Measurements from ENCODE around the gene KAT2B.
"Not testable (repeated sequence)": the region's sequence is repeated elsewhere in the genome, so short reads cannot be mapped to it uniquely, and the experiment has no call there.

KAT2B gene

DNA sequence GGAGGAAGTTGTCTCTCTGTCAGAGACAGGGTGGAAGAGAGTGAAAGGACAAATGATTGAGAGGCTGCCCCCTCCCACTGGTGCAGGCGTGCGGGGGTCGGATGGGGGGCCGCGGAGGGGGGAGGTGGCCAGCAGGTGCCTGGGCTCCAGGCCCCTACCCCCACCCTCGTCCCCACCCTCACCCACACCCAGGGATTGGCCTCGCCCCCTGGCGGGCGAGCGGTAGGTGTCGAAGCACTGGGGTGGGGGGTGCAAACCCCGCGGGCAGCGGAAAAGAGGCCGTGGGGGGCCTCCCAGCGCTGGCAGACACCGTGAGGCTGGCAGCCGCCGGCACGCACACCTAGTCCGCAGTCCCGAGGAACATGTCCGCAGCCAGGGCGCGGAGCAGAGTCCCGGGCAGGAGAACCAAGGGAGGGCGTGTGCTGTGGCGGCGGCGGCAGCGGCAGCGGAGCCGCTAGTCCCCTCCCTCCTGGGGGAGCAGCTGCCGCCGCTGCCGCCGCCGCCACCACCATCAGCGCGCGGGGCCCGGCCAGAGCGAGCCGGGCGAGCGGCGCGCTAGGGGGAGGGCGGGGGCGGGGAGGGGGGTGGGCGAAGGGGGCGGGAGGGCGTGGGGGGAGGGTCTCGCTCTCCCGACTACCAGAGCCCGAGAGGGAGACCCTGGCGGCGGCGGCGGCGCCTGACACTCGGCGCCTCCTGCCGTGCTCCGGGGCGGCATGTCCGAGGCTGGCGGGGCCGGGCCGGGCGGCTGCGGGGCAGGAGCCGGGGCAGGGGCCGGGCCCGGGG lies at the start of gene KAT2B:
TSS of gene KAT2B (plus strand) at position 682 of the 783 bp plus-strand sequence. CDS start at position 714, 32 bp downstream.
- no peak for DNase-seq

DNA sequence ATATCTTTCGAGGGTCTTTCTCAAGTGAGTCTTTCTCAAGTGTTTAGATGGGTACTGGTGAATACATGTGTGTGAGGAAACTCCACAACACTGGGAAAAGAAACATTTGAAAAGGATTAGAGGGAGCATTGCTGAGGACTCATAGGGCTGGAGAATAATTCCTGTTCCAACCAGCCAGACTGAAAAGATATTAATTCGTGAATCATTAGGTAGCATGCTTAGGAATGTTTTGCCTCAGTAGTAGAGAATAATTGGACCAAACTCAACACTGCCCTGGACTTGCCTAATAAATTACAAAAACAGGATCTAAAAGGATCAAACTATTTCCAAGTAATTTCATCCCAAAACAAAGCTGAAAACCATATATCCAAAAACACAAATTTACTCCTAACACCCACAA lies 45.5 kb upstream of the KAT2B start:
- no peak for DNase-seq

DNA sequence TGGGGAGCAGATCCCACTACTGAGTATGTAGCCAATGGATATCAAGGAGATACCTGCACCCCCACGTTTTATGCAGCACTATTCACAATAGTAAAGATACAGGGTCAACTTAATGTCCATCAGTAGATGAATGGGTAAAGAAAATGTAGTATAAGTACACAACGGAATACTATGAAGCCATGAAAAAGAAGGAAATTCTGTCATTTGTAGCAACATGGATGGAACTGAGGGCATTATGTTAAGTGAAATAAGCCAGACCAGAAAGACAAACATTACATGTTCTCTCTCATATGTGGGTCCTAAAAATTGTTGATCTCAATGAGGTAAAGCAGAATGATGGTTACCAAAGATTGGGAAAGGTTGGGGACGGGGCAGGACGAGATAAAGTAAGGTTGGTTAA lies 42.7 kb upstream of the KAT2B start:
- DNase-seq, result no peak

DNA sequence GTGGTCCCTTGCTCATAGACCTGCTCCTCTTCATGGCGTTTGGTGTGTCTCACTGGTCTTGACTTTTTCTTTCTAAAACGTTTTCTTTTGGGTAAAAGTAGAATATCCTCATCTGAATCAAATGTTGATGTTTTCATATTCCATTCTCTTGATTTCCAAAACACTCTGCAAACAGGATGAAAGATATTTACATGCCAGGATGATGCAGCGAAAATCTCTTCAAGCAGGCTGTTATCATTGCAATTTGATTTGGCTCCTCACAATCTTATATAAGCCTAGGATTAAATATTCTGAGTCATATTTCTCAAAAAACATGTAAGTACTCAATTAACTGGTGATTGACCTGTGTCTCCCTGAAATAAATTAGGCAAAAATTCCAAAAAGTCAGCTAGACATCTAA lies 38.3 kb upstream of the KAT2B start:
- no peak for DNase-seq

DNA sequence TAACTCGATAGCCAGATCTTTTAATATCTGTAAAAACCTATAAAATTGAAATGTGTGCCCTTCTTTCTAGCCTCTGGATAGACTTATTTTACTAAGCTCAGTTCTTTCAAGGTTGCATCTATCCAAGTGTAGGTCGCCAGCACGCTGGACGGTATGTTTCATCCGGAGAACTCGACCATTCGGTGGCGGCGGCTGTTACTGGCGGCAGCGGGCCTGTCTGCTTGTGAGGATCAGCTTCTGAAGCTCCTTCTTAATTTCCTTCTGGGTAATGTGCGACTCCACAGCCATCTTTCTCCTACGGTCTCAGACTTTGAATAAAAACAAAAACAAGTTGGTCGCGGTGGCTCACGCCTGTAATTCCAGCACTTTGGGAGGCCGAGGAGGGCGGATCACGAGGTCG lies 32.3 kb upstream of the KAT2B start:
- DNase-seq, result no peak

DNA sequence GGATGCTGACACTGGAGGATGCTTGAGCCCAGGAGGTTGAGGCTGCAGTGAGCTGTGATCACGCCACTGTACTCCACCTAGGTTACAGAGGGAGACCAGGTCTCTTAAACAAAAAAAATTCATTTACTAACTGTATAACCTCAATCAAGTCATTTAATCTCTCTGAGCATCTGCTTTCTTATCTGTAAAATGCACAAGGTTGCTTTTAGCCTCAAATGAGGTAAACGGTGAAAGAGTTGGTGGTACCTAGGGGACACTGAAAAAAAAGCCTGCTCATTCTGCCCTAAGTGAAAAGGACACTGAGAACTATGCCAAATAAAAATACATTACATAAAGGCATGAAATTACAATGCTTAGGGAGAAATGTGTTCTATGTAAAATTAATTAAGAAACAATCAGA lies 31.6 kb upstream of the KAT2B start:
- DNase-seq, result no peak

DNA sequence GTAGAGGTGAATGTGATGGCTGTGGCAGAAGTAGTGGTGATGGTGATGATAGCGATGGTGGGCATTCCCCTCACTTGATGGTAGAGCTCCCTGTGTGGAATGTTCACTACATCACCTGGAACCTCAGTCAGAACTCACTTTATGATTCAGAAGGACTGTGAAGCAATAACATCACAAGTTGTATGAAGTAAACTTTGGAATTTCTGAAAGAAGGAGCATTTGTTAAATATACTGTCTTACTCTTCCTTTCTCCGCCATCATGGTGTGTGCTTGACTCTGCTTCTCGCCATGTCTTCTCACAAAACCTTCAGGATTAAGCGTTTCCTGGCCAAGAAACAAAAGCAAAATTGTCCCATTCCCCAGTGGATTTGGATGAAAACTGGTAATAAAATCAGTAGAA lies 28.1 kb upstream of the KAT2B start, which contains the start of gene PP2D1:
TSS of gene PP2D1 (minus strand) at position 101 of the 400 bp plus-strand sequence. CDS start 192 bp downstream, outside the sequence.
- DNase-seq, result no peak

DNA sequence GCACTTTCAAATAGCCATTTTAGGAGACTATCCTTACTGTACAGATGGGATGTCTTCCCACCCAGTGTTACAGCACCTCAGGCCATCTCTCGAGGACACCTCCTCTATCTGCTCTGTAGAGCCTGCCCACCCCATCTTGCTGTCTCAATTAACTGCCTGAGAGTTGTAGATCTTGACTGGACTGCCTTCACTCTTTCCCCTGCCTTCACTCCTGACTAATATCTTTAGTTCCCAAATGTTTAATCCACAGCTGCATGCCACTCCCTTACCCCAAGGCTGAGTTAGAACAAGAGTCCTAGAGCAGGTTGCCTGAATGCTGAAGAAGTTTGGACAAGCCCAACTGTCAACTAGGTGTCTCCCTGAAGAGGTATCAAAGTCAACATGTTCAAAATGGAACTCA lies 26.9 kb upstream of the KAT2B start:
- no peak for DNase-seq

DNA sequence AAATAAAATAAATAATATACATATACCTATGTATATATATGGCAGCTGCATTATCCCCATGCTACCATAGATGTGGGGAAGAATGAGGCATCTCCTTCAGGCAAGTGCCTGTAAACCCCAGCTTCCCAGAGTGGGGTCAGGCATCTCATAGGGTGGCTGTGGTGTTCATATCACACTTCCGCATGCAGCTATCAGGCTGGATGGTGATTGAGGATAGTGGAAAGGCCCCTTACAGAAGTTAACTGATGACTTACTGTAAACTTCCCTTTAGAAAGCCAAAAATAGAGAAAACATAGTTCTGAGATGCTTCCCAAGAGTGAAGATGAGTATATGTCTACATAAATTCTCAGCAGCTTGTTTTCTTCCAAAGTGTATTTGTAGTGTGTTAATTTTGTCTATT lies 24.7 kb upstream of the KAT2B start:
- DNase-seq, result no peak

DNA sequence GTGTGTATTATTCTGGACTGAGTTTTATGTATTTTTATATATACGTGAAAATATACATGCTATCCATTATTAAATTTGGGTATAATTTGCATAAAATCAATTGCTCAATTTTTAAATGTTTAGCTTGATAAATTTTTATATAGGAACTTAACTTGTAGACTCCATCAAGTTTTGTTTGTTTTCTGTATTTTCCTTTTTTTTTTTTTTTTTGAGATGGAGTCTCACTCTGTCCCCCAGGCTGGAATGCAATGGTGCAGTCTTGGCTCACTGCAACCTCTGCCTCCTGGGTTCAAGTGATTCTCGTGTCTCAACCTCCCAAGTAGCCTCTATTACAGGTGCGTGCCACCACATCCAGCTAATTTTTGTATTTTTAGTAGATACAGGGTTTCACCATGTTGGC lies 24.2 kb upstream of the KAT2B start:
- DNase-seq, result not testable (repeated sequence)

DNA sequence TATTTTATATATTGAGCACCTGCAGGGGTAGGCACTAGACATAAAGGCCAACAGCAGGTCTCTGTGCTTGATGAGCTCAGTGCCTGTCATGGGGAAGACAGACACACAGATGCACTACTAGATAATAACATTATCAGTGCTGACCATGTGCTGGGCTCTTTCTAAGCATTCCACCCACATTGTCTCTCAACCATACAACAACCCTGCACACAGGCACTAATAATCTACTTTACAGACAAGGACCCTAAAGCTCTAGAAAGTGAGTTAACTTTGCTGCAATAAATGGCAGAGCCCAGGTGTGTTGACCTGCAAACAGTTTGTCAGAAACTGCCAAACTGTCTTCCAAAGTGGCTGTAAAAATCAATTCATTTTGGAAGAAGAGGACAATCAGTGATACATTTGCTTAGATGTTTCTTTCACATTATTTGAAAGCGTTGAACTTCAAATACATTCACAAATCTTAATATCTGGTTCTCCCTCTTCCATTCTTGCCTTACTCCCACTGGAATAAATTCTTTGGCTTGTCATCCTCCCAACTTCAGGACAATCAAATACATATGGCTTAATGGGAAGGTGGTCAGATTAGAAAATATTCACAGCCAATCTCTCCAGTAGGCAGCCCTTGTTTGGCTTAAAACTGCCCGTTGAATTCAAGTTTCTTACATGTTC lies 17.2 kb upstream of the KAT2B start:
- DNase-seq, result no peak

DNA sequence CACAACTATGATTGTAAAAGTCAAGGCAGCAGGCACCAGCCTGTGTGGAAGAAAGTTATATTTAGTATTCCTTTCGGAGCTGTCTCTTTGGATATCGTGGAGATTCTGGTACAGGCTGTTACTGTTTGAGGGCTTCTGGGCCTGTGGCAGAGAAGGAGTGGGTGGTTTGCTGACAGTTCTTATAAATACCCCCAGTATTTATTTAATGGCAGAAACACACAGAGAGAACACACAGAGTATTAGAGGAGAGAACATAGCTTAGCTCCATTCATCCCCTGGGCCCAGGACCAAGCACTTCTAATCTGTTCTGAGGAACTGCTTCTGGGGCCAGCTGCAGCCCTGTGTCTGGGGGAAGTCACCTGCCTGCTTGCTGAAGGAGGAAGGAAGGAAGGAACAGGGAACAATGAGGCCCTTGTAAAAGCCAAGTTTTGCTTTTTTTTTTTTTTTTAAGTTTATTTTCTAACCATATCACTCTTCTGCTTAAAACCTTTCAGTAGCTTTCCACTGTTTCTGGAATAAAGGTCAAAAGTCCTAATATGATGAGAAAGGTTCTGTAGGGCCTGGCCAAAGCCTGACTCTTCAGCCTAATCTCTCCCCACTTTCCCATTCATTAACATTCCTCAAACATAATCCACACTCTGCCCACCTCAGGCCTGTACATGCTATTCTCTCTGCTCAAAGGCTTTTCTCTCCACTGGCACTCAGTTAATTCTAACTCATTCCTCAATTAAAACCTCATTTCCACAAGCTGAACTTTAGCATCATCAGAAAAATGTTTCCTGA lies 16.4 kb upstream of the KAT2B start:
- DNase-seq, result no peak

DNA sequence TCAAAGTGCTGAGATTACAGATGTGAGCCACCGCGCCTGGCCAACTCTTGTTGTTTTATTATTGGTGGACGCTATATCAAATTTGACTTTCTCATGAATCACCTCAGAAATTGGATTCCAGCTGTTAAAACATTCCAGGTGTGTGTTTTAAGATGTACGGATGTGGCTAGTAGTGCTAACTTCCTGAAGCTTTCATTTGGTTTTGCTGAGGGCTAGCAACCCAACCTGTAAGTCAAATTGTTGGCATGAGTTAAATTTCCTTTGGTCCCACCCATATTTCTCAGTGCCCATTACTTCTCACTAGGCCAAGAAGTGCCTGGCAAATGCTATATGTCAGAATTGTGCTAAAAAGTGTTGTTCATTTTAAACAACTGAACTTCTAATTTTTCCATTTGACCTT lies 13.1 kb upstream of the KAT2B start:
- no peak for DNase-seq

DNA sequence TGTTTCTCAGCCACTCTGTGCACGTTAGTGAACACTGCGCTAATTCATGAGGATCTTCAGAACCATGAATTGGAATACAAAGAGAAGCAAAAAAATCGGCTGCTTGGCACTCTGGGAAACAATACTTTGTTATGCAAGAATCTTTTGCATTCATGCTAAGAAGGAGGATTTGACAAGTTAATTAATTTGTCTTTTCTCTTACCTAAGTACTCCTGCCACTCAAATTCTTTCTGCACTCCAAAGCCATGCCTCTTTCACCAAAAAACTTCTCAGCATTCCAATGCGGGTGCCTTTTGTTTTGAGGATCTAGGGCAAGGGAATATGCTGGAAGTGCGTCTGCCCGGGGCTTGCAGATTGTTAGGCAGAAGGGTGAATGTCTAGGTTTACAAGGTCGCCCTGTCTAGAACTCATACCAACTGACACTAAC lies 11.3 kb upstream of the KAT2B start:
- no peak for DNase-seq

DNA sequence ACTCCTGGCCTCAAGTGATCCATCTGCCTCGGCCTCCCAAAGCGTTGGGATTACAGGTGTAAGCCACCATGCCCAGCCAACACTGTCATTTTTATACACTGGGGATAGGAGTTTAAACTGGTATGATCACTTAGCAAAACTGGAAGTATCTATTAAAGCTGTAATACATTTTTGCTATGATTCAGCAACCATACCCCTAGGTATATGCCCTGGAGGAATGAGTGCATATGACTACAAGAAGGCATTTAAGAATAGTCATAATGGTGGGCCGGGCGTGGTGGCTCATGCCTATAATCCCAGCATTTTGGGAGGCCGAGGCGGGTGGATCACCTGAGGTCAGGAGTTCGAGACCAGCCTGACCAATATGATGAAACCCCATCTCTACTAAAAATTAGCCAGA lies 8.3 kb upstream of the KAT2B start:
- DNase-seq, result not testable (repeated sequence)

DNA sequence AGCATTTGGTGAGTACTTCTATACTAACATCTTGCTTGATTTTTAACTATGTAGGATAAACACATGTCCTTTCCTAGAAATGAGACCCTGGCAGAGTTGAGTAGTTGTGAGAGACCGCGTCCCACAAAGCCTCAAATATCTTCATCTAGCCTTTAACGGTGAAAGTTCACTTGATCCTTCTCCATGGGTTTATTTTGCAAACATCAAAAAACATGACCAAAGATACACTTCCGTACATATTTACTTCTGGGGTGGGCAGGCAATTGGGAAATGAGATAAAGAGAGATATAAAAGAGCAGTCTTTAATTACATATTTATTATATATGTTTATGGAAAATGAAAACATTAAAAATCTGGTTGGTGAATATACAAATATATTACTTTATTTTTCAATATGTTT lies 5.2 kb upstream of the KAT2B start:
- no peak for DNase-seq

DNA sequence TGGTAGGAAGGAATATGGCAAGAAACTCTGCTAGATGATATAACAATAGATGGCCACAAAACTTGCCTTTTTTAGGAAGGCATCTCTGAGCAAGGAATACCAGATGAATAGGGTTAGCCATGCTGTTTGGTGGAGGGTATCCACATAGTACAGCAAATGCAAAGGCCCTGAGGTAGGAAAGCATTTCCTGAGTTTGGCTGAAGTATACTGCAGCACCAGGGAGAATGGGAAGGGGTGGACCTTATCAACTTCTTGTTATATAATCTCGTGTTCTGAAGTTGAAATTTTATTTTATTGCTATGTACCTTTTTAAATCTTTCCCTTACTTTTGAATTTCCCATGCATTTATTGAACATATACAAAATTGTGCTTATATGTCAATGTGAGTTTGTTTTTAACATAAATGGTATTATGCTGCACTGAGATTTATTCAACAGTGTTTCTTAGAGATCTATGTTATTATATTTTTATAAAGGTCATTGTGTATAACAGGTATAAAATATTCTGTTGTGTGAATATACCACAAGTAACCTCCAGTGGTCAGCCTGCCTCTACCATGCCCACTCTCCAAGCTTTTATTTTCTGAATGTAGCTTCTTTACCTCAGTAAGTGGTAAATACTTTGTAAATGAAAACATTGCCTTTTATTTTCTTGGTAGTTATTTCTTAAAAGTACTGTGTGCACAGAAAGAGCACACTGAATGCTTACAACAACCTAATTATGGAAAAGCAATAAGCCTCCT lies 2.8 kb upstream of the KAT2B start:
- no peak for DNase-seq

DNA sequence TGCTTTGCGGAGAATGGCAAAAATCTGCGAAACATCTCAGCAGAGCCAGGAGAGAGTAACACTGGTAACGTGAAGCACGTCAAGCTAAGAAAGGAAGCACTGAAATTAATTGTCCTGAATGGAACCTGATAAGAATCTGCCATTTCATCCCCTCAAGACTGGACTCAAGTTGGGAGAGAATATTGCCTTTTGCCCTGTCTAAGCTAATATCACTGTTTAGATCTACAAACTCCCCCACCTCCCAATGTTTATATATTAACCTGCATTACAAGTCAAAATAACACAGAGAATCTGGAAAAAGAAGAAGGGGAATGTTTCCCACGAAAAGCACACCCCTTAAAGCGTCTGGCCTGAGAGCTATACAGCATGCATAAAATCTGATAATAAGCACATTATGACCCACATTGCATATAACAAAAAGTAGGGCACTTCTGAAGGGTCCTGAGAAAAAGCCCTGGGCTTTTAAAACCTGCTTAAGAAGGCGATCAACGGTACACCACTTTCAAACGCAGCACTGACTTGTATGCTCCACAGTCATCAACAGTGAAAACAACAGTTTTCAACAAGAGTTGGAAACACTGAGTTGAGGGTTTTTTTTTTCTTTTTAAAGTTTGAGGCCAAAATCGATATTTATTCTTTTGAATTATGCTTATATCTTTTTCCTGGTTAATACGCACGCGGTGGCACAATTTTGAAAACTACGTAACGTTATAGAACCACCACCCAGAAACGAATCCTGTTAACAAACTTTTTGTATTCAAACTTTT lies 1.4 kb upstream of the KAT2B start:
- DNase-seq, result no peak

DNA sequence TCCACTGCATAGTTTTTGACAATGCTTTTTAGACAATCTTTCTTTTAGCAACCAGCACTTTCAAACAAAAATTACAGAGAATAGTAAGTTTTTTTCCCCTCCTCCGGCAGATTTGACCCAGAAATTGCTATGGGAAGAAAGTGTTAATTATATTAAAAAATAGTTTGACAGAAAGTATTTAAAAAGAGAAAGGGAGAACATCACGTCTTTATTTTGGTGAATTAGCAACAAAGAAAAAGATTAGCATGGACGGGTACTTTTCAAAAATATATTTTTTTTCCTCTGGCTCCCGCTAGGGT lies 831 bp upstream of the KAT2B start:
- DNase-seq, result no peak

DNA sequence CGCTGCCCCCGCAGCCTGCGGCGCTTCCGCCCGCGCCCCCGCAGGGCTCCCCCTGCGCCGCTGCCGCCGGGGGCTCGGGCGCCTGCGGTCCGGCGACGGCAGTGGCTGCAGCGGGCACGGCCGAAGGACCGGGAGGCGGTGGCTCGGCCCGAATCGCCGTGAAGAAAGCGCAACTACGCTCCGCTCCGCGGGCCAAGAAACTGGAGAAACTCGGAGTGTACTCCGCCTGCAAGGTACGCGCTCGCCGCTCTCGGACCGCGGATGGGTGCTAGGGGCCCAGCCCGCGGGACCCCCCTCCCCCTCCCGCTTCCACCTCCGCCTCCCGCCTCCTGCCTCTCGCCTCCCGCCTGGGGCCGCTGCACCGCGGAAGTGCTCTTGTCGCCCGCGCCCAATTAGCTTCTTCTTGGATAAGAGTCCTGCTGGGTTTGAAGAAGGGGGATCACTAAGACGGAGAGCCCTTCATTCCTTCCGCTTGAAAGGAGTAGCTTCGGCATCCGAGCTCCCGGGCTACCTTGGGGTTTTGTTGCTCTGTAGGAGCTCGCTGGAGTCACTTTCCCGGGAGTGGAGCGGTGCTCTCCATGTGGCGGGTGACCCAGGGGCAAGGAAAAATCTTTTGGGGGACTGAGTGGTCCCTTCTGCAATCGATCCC lies 426 bp downstream of the KAT2B start:
- DNase-seq, result no peak

DNA sequence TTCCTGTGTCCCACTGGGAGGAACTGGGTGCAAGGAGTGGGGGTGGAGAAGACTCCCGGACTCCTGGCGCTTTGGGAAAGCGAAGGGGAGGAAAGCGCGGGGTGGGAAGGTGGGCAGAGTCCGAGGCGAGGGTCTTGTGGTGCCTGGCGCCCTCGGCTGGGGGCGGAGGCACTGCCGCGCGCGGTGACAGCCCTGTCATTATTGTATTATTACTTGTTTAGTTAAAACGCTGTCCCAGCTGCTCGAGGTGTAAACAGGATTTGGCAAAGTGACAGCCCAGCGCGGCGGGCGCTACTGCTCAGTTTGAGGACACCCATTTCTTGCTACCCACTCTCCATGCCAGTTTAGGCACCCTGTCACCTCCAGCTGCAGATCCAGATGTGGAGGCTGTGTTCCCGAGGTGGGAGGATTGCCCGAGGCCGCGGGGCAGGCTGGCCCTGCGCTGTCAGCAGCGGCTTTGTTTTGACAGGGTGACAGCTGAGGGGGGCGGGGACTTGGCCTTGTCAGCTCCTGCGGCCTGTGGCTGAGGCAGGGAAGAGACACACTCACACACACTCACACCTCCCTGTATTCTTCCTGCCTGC lies 1.0 kb downstream of the KAT2B start:
- no peak for DNase-seq

DNA sequence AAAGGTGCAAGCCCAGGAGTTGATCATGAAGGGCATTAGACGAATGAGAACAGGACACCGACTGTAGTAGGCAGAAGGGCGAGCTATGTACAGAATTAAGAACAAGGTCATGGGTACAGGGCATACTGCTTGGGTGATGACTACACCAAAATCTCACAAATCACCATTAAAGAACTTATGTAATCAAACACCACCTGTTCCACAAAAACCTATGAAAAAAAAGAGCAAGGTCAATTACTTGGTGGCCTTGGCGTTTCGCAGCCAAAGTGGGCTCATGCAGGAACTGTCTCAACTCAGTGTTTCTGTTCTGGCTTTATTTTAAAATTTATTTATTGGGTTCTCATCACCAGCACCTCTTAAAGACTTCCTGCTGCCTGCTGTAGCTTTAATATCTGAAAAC lies 2.1 kb downstream of the KAT2B start:
- DNase-seq, result no peak

Data from NCI-H2107 (cell line).